GM21619 (cell line): ENCODE data around the gene KCNMA1.

Experiments
- ATAC-seq: cut with Tn5 transposase; IDR thresholded peaks from one replicate; pipeline ENCODE4 v1.9.1; 2021; ENCODE audit not compliant: unreplicated experiment

Gene KCNMA1

GRCh38 chr10:77261146-77261545 is 376.5 kb downstream of the KCNMA1 start:
- no peak for ATAC-seq

GRCh38 chr10:77259171-77259874 is 378.3 kb downstream of the KCNMA1 start:
- no peak for ATAC-seq

- ATAC-seq = no peak
These were observed 381.3 kb downstream of the KCNMA1 start for GRCh38 chr10:77256346-77256745.

GRCh38 chr10:77253556-77254064 is 384.0 kb downstream of the KCNMA1 start:
- no peak for ATAC-seq

- ATAC-seq = no peak
These were observed 384.5 kb downstream of the KCNMA1 start for GRCh38 chr10:77253147-77253545.

GRCh38 chr10:77252380-77253146 is 385.0 kb downstream of the KCNMA1 start:
- ATAC-seq = no peak

GRCh38 chr10:77251297-77252013 is 386.2 kb downstream of the KCNMA1 start:
- ATAC-seq = no peak

- ATAC-seq = no peak
These were observed 387.6 kb downstream of the KCNMA1 start for GRCh38 chr10:77249901-77250459.

GRCh38 chr10:77248104-77248790 is 389.4 kb downstream of the KCNMA1 start:
- ATAC-seq = no peak

GRCh38 chr10:77247031-77247990 is 390.3 kb downstream of the KCNMA1 start:
- ATAC-seq = no peak

- no peak for ATAC-seq
These were observed 391.7 kb downstream of the KCNMA1 start for GRCh38 chr10:77245953-77246352.

- ATAC-seq = no peak
These were observed 392.9 kb downstream of the KCNMA1 start for GRCh38 chr10:77244746-77245145.

- ATAC-seq = no peak
These were observed 393.3 kb downstream of the KCNMA1 start for GRCh38 chr10:77244286-77244685.

GRCh38 chr10:77241350-77241725 is 396.3 kb downstream of the KCNMA1 start:
- no peak for ATAC-seq

GRCh38 chr10:77240706-77241349 is 396.8 kb downstream of the KCNMA1 start:
- ATAC-seq = no peak

GRCh38 chr10:77240041-77240652 is 397.5 kb downstream of the KCNMA1 start:
- ATAC-seq = no peak

GRCh38 chr10:77237120-77237519 is 400.5 kb downstream of the KCNMA1 start:
- ATAC-seq = no peak

- ATAC-seq = no peak
These were observed 400.9 kb downstream of the KCNMA1 start for GRCh38 chr10:77236700-77237099.

- ATAC-seq = no peak
These were observed 401.6 kb downstream of the KCNMA1 start for GRCh38 chr10:77236029-77236428.
